Measurements from ENCODE around the gene MADD.

- TF ChIP-seq, protein P1, sequence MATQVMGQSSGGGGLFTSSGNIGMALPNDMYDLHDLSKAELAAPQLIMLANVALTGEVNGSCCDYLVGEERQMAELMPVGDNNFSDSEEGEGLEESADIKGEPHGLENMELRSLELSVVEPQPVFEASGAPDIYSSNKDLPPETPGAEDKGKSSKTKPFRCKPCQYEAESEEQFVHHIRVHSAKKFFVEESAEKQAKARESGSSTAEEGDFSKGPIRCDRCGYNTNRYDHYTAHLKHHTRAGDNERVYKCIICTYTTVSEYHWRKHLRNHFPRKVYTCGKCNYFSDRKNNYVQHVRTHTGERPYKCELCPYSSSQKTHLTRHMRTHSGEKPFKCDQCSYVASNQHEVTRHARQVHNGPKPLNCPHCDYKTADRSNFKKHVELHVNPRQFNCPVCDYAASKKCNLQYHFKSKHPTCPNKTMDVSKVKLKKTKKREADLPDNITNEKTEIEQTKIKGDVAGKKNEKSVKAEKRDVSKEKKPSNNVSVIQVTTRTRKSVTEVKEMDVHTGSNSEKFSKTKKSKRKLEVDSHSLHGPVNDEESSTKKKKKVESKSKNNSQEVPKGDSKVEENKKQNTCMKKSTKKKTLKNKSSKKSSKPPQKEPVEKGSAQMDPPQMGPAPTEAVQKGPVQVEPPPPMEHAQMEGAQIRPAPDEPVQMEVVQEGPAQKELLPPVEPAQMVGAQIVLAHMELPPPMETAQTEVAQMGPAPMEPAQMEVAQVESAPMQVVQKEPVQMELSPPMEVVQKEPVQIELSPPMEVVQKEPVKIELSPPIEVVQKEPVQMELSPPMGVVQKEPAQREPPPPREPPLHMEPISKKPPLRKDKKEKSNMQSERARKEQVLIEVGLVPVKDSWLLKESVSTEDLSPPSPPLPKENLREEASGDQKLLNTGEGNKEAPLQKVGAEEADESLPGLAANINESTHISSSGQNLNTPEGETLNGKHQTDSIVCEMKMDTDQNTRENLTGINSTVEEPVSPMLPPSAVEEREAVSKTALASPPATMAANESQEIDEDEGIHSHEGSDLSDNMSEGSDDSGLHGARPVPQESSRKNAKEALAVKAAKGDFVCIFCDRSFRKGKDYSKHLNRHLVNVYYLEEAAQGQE (IDR thresholded peaks at IDR 0.05; ENCODE audit: insufficient replicate concordance, low read depth) = no peak
- TF ChIP-seq, protein P2, sequence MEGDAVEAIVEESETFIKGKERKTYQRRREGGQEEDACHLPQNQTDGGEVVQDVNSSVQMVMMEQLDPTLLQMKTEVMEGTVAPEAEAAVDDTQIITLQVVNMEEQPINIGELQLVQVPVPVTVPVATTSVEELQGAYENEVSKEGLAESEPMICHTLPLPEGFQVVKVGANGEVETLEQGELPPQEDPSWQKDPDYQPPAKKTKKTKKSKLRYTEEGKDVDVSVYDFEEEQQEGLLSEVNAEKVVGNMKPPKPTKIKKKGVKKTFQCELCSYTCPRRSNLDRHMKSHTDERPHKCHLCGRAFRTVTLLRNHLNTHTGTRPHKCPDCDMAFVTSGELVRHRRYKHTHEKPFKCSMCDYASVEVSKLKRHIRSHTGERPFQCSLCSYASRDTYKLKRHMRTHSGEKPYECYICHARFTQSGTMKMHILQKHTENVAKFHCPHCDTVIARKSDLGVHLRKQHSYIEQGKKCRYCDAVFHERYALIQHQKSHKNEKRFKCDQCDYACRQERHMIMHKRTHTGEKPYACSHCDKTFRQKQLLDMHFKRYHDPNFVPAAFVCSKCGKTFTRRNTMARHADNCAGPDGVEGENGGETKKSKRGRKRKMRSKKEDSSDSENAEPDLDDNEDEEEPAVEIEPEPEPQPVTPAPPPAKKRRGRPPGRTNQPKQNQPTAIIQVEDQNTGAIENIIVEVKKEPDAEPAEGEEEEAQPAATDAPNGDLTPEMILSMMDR (IDR thresholded peaks at IDR 0.05; ENCODE audit: insufficient read depth, low read length) = no peak
- TF ChIP-seq POLR2AphosphoS5 (IDR thresholded peaks at IDR 0.05; ENCODE audit: low read depth) (no peak), GABPA (IDR thresholded peaks at IDR 0.05; ENCODE audit: low read depth) (no peak), SPI1 (IDR thresholded peaks at IDR 0.05; ENCODE audit: borderline replicate concordance, low read depth) (no peak)
Observed at GRCh38 chr11:47233051-47233450, 36.9 kb upstream of the MADD start.
